ENCODE data around the gene MARCHF9. TPM values are rescaled to one million over a fixed set of nuclear protein-coding genes. Genes with fewer than 3 reads are reported as not detected.

Gene MARCHF9
- total RNA-seq, 1 experiment from 2014 or later: 21.8 TPM

GRCh38 chr12:57771236-57771872, 16.5 kb downstream of the MARCHF9 start:
- ATAC-seq: peak; percentile 73
- TSS peak; percentile 71 for BruUV-seq (replicated peaks)
- peaks cover 25% of the 10 kb centered on the region for H3K79me2 ChIP-seq (ENCODE audit: insufficient read depth, low read length)

More at GRCh38 chr12:57771236-57771872, 16.5 kb downstream of the MARCHF9 start:
- H3K4me3 ChIP-seq (replicated peaks in 1 of 2; ENCODE audit: low read depth in 1 of 2, low read length in 2 of 2): peak overlapping the region; percentile 91 to 97
- TF ChIP-seq EZH2phosphoT487 (IDR thresholded peaks at IDR 0.05; ENCODE audit: borderline replicate concordance) (no peak), CTCF (IDR thresholded peaks at IDR 0.05 in 2 of 3, conservative IDR thresholded peaks at IDR 0.05 in 1 of 3; ENCODE audit: borderline replicate concordance in 1 of 3, insufficient read depth in 1 of 3, low read depth in 2 of 3, low read length in 2 of 3) (no peak), REST (IDR thresholded peaks at IDR 0.05; ENCODE audit: low read depth) (no peak), ZBTB33 (IDR thresholded peaks at IDR 0.05; ENCODE audit: extremely low read depth, insufficient replicate concordance, low read length) (no peak), SP1 (IDR thresholded peaks at IDR 0.05; ENCODE audit: low read depth) (no peak), ZFX (IDR thresholded peaks at IDR 0.05) (no peak; the same call in 1 of the 2 replicates), SRF (IDR thresholded peaks at IDR 0.05; ENCODE audit: low read depth) (no peak), FOSL1 (IDR thresholded peaks at IDR 0.05; ENCODE audit: low read depth) (no peak), SIN3A (IDR thresholded peaks at IDR 0.05; ENCODE audit: low read depth) (no peak)
- intact Hi-C loops (cut with micrococcal nuclease): no loop called here
- H3K9me3 ChIP-seq (ENCODE audit: control insufficient read depth in 1 of 2, insufficient read depth in 1 of 2, low read depth in 1 of 2, low read length in 2 of 2): no peaks in the 10 kb centered on the region
- H3K27ac ChIP-seq (ENCODE audit: low read depth, low read length): peak overlapping the region; percentile 93
- POLR2A ChIA-PET: interaction anchor here (0.6 to 1.2 kb wide), 3 partner anchors 9 to 392 kb away, joined by 3 to 6 read pairs (median 3); no protein-coding TSS in a partner anchor
- H2AFZ ChIP-seq (ENCODE audit: low read depth, low read length, poor library complexity, severe bottlenecking): no peak overlapping the region
- no peaks in the 10 kb centered on the region for H3K27me3 ChIP-seq (ENCODE audit: insufficient read depth, low read length)
- CTCF ChIA-PET: interaction anchor here (0.9 to 1.0 kb wide), 2 partner anchors 12 to 188 kb away, joined by 3 to 5 read pairs; no protein-coding TSS in a partner anchor
- peak overlapping the region; percentile 97 for H3K9ac ChIP-seq (ENCODE audit: low read length)
- RAD21 ChIA-PET (ENCODE audit: low non-redundant PET in 1 of 2, low total read pairs in 2 of 2, uncharacterized antibody in 2 of 2, unreplicated experiment in 2 of 2): interaction anchor here in 1 of 2 experiments (1.0 kb wide), 1 partner anchor 11 kb away, joined by 3 read pairs; the partner anchor contains the start of gene TSFM
- DNase-seq (ENCODE audit: low read depth, low spot score): peak; percentile 89
- H3K9me2 ChIP-seq (ENCODE audit: insufficient read depth): no peaks in the 10 kb centered on the region
- H3K4me2 ChIP-seq (ENCODE audit: low read length): peak overlapping the region; percentile 88
- peaks cover 14 to 33% of the 10 kb centered on the region in 2 experiments for H3K4me1 ChIP-seq (ENCODE audit: control insufficient read depth in 1 of 2, insufficient read depth in 2 of 2, low read length in 2 of 2)
- no peaks in the 10 kb centered on the region for H4K20me1 ChIP-seq (ENCODE audit: insufficient read depth)
- peaks cover 6 to 27% of the 10 kb centered on the region in 2 experiments; a peak in 3 of 4 replicates for H3K36me3 ChIP-seq (ENCODE audit: control insufficient read depth in 1 of 2, insufficient read depth in 2 of 2, low read length in 2 of 2)

All from HCT116 (cell line).